Measurements from ENCODE around the gene ACP7.

DNA sequence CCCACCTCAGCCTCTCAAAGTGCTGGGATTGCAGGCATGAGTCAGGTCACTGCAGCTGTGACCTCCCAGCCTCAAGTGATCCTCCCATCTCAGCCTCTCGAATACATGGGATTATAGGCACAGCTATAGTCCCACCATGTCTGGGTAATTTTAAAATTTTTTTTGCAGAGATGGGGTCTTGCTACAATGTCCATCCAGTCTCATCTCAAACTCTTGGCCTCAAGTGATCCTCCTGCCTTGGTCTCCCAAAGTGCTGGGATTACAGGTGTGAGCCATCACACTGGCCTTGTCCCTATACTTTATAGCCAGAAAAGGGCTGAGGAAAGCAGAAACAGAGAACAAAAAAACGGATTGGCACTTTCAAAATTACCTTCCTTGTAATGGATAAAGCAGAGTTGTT is 47.0 kb upstream of the ACP7 start:
- TF ChIP-seq TCF4 (CRISPR knock-in tag; IDR thresholded peaks at IDR 0.05; ENCODE audit: borderline replicate concordance) (no peak), ZNF565 (CRISPR knock-in tag; conservative IDR thresholded peaks at IDR 0.05; ENCODE audit: low read depth) (no peak), TOX (CRISPR knock-in tag; IDR thresholded peaks at IDR 0.05; ENCODE audit: borderline replicate concordance) (no peak), ZNF70 (CRISPR knock-in tag; IDR thresholded peaks at IDR 0.05) (no peak), BACH2 (CRISPR knock-in tag; IDR thresholded peaks at IDR 0.05; ENCODE audit: borderline replicate concordance) (no peak), ARNTL (CRISPR knock-in tag; IDR thresholded peaks at IDR 0.05; ENCODE audit: borderline replicate concordance, low read depth) (no peak), CSDC2 (CRISPR knock-in tag; IDR thresholded peaks at IDR 0.05) (no peak), ZFP3 (CRISPR knock-in tag; IDR thresholded peaks at IDR 0.05) (no peak), ESRRG (CRISPR knock-in tag; IDR thresholded peaks at IDR 0.05) (no peak)
- TF ChIP-seq, protein P1, sequence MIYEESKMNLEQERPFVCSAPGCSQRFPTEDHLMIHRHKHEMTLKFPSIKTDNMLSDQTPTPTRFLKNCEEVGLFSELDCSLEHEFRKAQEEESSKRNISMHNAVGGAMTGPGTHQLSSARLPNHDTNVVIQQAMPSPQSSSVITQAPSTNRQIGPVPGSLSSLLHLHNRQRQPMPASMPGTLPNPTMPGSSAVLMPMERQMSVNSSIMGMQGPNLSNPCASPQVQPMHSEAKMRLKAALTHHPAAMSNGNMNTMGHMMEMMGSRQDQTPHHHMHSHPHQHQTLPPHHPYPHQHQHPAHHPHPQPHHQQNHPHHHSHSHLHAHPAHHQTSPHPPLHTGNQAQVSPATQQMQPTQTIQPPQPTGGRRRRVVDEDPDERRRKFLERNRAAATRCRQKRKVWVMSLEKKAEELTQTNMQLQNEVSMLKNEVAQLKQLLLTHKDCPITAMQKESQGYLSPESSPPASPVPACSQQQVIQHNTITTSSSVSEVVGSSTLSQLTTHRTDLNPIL (CRISPR knock-in tag; IDR thresholded peaks at IDR 0.05; ENCODE audit: low read depth), result no peak
- TF ChIP-seq, protein P2, sequence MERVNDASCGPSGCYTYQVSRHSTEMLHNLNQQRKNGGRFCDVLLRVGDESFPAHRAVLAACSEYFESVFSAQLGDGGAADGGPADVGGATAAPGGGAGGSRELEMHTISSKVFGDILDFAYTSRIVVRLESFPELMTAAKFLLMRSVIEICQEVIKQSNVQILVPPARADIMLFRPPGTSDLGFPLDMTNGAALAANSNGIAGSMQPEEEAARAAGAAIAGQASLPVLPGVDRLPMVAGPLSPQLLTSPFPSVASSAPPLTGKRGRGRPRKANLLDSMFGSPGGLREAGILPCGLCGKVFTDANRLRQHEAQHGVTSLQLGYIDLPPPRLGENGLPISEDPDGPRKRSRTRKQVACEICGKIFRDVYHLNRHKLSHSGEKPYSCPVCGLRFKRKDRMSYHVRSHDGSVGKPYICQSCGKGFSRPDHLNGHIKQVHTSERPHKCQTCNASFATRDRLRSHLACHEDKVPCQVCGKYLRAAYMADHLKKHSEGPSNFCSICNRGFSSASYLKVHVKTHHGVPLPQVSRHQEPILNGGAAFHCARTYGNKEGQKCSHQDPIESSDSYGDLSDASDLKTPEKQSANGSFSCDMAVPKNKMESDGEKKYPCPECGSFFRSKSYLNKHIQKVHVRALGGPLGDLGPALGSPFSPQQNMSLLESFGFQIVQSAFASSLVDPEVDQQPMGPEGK (CRISPR knock-in tag; IDR thresholded peaks at IDR 0.05; ENCODE audit: borderline replicate concordance), result no peak
